Measurements from ENCODE around the gene WNT8A. TPM values are rescaled to one million over a fixed set of nuclear protein-coding genes. Genes with fewer than 3 reads are reported as not detected.

WNT8A gene
- polyA plus RNA-seq, 3 donors: not detected

DNA sequence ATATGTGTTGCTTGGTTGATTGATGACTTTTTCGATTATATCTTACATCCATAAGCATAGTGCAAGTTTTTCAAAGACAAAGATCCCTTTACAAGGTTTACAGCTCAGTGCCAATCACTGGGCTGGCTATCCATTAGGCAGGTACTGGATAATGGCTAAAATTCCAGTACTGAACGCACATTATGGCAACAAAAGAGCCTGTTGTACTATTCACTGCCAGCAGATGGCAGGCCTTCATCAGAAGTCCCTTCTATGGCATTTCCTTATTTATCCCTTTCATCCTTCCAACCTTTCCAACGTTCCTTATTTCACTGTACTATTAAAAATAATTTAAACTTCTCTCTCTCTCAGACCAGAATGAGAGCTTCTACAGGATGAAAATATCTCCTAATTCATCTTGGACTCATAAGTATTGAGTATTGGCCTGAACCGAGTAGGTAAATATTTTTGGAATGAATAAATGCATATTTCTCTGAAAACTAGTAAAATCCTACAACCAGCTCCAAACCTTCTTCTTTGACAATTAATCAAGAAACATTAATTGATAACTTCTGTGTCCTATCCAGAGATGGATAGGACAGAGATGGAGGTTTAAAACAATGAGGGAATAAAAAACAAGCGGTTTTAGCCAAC is 6.7 kb upstream of the WNT8A start:
- no peak overlapping the region for H3K4me2 ChIP-seq (replicated peaks; ENCODE audit: extremely low read depth, low read length, poor library complexity, severe bottlenecking)
- Mint-ChIP-seq H3K4me3 (no peak overlapping the region), H3K27me3 (ENCODE audit: low read depth in 3 of 3) (peaks cover 2 to 5% (median 2%) of the 10 kb centered on the region in 3 donors), H3K36me3 (no peaks in the 10 kb centered on the region), H3K27ac (no peak overlapping the region), H3K4me1 (peaks cover 11% of the 10 kb centered on the region), H3K9me3 (no peaks in the 10 kb centered on the region)
- no peaks in the 10 kb centered on the region for H4K20me1 ChIP-seq (ENCODE audit: insufficient read depth, low read length)
- intact Hi-C loops (cut with micrococcal nuclease): loop anchor here in 1 of 2 donors (2.0 kb wide), 1 partner anchor 56 kb away; no protein-coding TSS in a partner anchor
- TF ChIP-seq, protein P1, sequence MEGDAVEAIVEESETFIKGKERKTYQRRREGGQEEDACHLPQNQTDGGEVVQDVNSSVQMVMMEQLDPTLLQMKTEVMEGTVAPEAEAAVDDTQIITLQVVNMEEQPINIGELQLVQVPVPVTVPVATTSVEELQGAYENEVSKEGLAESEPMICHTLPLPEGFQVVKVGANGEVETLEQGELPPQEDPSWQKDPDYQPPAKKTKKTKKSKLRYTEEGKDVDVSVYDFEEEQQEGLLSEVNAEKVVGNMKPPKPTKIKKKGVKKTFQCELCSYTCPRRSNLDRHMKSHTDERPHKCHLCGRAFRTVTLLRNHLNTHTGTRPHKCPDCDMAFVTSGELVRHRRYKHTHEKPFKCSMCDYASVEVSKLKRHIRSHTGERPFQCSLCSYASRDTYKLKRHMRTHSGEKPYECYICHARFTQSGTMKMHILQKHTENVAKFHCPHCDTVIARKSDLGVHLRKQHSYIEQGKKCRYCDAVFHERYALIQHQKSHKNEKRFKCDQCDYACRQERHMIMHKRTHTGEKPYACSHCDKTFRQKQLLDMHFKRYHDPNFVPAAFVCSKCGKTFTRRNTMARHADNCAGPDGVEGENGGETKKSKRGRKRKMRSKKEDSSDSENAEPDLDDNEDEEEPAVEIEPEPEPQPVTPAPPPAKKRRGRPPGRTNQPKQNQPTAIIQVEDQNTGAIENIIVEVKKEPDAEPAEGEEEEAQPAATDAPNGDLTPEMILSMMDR (IDR thresholded peaks at IDR 0.05): peak; percentile 93
- WGBS (ENCODE audit: insufficient coverage): no CpG with 5 or more reads among the region's 5 CpGs
- no peak overlapping the region for H2AFZ ChIP-seq (ENCODE audit: insufficient read depth, low read depth, low read length, poor library complexity, severe bottlenecking)
- no peaks in the 10 kb centered on the region for H3K79me2 ChIP-seq (ENCODE audit: insufficient read depth, low read length)
- H3K4me3 ChIP-seq (replicated peaks in 1 of 3; ENCODE audit: low read depth in 2 of 3, low read length in 3 of 3): no peak overlapping the region
- no peaks in the 10 kb centered on the region for H3K9me3 ChIP-seq (replicated peaks in 1 of 2; ENCODE audit: control insufficient read depth in 1 of 2, insufficient read depth in 1 of 2, low read length in 2 of 2)
- DNase-seq: peak; percentile 32 to 68 (median 58)
- H3K27ac ChIP-seq (ENCODE audit: low read depth in 1 of 2, low read length in 2 of 2): no peak overlapping the region
- peaks cover 8% of the 10 kb centered on the region in 2 donors for H3K4me1 ChIP-seq (ENCODE audit: control insufficient read depth in 1 of 2, insufficient read depth in 2 of 2, low read length in 2 of 2)
- H3K9ac ChIP-seq (ENCODE audit: insufficient read depth, low read length, poor library complexity, severe bottlenecking): no peak overlapping the region
- H3K36me3 ChIP-seq (replicated peaks in 1 of 2; ENCODE audit: control insufficient read depth in 1 of 2, insufficient read depth in 2 of 2, low read length in 2 of 2): no peaks in the 10 kb centered on the region
- no peaks in the 10 kb centered on the region for H3K27me3 ChIP-seq (ENCODE audit: control insufficient read depth in 2 of 2, insufficient read depth in 2 of 2, low read length in 2 of 2)

DNA sequence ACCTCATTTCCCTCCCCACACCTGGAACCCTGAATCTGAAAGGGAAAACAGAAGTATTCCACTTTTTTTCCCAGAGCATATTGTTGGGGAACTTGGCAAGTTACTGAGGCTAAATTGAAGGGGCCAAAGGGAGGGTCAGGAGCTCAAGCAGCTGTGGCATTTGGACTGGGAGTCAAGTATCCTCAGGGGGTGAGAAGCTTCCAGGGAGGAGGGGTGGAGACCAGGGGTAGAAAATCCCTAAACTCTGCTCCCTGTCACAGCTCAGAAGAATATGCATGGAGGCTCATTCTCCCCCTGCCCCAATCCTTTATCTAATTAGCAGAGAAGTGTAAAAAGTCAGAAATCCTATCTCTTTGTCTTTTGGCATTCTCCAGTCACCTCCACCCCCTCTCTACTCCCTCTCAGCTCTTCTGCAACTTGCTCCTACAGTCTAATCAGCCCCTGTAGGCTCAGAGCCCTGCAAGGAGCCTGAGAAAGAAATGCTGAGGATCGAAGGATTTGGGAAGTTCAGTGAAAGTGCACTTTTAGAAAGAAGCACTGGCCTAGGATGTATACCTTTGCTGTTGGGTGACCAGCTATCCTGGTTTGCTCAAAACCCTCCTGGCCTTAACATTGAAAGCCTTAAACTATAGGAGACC is 5.7 kb upstream of the WNT8A start:
- H3K4me1 Mint-ChIP-seq: peaks cover 11% of the 10 kb centered on the region
- Histone ChIP-seq H2AFZ (ENCODE audit: insufficient read depth, low read depth, low read length, poor library complexity, severe bottlenecking) (no peak overlapping the region), H3K4me1 (ENCODE audit: control insufficient read depth in 1 of 2, insufficient read depth in 2 of 2, low read length in 2 of 2) (peaks cover 8% of the 10 kb centered on the region in 2 donors), H3K9me3 (replicated peaks in 1 of 2; ENCODE audit: control insufficient read depth in 1 of 2, insufficient read depth in 1 of 2, low read length in 2 of 2) (no peaks in the 10 kb centered on the region), H3K27ac (ENCODE audit: low read depth in 1 of 2, low read length in 2 of 2) (no peak overlapping the region), H3K4me3 (replicated peaks in 1 of 3; ENCODE audit: low read depth in 2 of 3, low read length in 3 of 3) (no peak overlapping the region), H3K4me2 (replicated peaks; ENCODE audit: extremely low read depth, low read length, poor library complexity, severe bottlenecking) (no peak overlapping the region), H4K20me1 (ENCODE audit: insufficient read depth, low read length) (no peaks in the 10 kb centered on the region), H3K9ac (ENCODE audit: insufficient read depth, low read length, poor library complexity, severe bottlenecking) (no peak overlapping the region), H3K27me3 (ENCODE audit: control insufficient read depth in 2 of 2, insufficient read depth in 2 of 2, low read length in 2 of 2) (no peaks in the 10 kb centered on the region), H3K79me2 (ENCODE audit: insufficient read depth, low read length) (no peaks in the 10 kb centered on the region), H3K36me3 (replicated peaks in 1 of 2; ENCODE audit: control insufficient read depth in 1 of 2, insufficient read depth in 2 of 2, low read length in 2 of 2) (no peaks in the 10 kb centered on the region)
- WGBS (ENCODE audit: insufficient coverage): 100% methylated on average over 1 of the region's 1 CpG
- intact Hi-C loops (cut with micrococcal nuclease): loop anchor here in 1 of 2 donors (2.0 kb wide), 1 partner anchor 55 kb away; no protein-coding TSS in a partner anchor
- H3K4me3 Mint-ChIP-seq: no peak overlapping the region
- TF ChIP-seq, protein P1 (IDR thresholded peaks at IDR 0.05): no peak
- no peak overlapping the region for H3K27ac Mint-ChIP-seq
- H3K9me3 Mint-ChIP-seq: no peaks in the 10 kb centered on the region
- no peaks in the 10 kb centered on the region for H3K36me3 Mint-ChIP-seq
- DNase-seq: no peak
- peaks cover 2 to 5% (median 2%) of the 10 kb centered on the region in 3 donors for H3K27me3 Mint-ChIP-seq (ENCODE audit: low read depth in 3 of 3)
